ENCODE measurements around the gene APOBEC4.

DNA sequence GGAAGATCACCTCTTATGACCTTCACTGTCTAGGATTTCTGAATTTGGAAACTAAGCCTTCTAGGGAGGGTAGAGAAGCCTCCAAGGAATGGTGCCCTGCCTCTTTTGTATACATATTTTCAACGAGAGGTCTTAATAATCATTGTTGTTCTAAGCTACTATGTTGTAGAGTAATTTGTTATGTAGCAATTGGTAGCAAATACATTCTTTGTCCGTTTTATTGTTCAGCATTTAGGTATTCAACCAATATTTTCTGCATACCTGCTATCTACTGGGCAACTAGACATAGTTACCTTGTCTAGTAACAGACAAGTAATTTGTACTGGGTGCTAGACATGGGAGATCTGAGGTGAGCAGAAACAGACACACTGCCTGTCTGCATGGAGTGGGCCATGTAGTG, 42.1 kb downstream of the APOBEC4 start:
- TF ChIP-seq, protein P1, sequence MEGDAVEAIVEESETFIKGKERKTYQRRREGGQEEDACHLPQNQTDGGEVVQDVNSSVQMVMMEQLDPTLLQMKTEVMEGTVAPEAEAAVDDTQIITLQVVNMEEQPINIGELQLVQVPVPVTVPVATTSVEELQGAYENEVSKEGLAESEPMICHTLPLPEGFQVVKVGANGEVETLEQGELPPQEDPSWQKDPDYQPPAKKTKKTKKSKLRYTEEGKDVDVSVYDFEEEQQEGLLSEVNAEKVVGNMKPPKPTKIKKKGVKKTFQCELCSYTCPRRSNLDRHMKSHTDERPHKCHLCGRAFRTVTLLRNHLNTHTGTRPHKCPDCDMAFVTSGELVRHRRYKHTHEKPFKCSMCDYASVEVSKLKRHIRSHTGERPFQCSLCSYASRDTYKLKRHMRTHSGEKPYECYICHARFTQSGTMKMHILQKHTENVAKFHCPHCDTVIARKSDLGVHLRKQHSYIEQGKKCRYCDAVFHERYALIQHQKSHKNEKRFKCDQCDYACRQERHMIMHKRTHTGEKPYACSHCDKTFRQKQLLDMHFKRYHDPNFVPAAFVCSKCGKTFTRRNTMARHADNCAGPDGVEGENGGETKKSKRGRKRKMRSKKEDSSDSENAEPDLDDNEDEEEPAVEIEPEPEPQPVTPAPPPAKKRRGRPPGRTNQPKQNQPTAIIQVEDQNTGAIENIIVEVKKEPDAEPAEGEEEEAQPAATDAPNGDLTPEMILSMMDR (IDR thresholded peaks at IDR 0.05), result no peak
- no peak for TF ChIP-seq POLR2A (IDR thresholded peaks at IDR 0.05)
- no peak for TF ChIP-seq EP300 (IDR thresholded peaks at IDR 0.05)
- no peak for TF ChIP-seq POLR2AphosphoS5 (IDR thresholded peaks at IDR 0.05)

All from suprapubic skin (tissue), 4 donors.